BE2C (cell line): ENCODE results near the gene CDH23.

Experiments used
- DNase-seq: peaks from one replicate; pipeline ENCODE4 v3.0.0-alpha.2; 2020
- H3K27me3 ChIP-seq: fragments of 250-450 bp; sonication (Bioruptor Pico); 2 replicates; pipeline ENCODE4 v1.5.1; 2020; ENCODE audit warnings: mild to moderate bottlenecking
- H3K36me3 ChIP-seq: fragments of 250-450 bp; sonication (Bioruptor Pico); 2 replicates; pipeline ENCODE4 v1.5.1; 2020; ENCODE audit warnings: mild to moderate bottlenecking
- H3K4me1 ChIP-seq: fragments of 250-450 bp; sonication (Bioruptor Pico); 2 replicates; pipeline ENCODE4 v1.5.1; 2020
- H3K4me3 ChIP-seq: 2 replicates; pipeline ENCODE4 v1.5.1; 2011; ENCODE audit warnings: low read depth, low read length
- H3K9me3 ChIP-seq: fragments of 250-450 bp; sonication (Bioruptor Pico); 2 replicates; pipeline ENCODE4 v1.5.1; 2020
- CTCF ChIP-seq: IDR thresholded peaks from 2 replicates; pipeline ENCODE4 v1.5.1; 2012; ENCODE audit warnings: mild to moderate bottlenecking, low read depth, low read length

The CDH23 gene

GRCh38 chr10:71582019-71582418 lies 185.3 kb downstream of the CDH23 start:
- H3K4me3 ChIP-seq = no peak overlapping the region
- no peaks in the 10 kb centered on the region for H3K36me3 ChIP-seq
- H3K4me1 ChIP-seq = peaks cover 15% of the 10 kb centered on the region
- no peaks in the 10 kb centered on the region for H3K9me3 ChIP-seq
- TF ChIP-seq CTCF = no peak
- no peak for DNase-seq
- no peaks in the 10 kb centered on the region for H3K27me3 ChIP-seq

- H3K4me3 ChIP-seq = no peak overlapping the region
- no peak for TF ChIP-seq CTCF
- DNase-seq = no peak
- peaks cover 15% of the 10 kb centered on the region for H3K4me1 ChIP-seq
- H3K27me3 ChIP-seq = no peaks in the 10 kb centered on the region
- H3K36me3 ChIP-seq = no peaks in the 10 kb centered on the region
- no peaks in the 10 kb centered on the region for H3K9me3 ChIP-seq
Observed at GRCh38 chr10:71582506-71583475, 186.1 kb downstream of the CDH23 start.

GRCh38 chr10:71584461-71584860 lies 187.7 kb downstream of the CDH23 start:
- Histone ChIP-seq H3K4me3 (no peak overlapping the region), H3K4me1 (peaks cover 15% of the 10 kb centered on the region), H3K9me3 (no peaks in the 10 kb centered on the region), H3K27me3 (no peaks in the 10 kb centered on the region), H3K36me3 (no peaks in the 10 kb centered on the region)
- DNase-seq = no peak
- no peak for TF ChIP-seq CTCF

- H3K27me3 ChIP-seq = no peaks in the 10 kb centered on the region
- TF ChIP-seq CTCF = no peak
- peaks cover 15% of the 10 kb centered on the region for H3K4me1 ChIP-seq
Observed at GRCh38 chr10:71584902-71585563, 188.3 kb downstream of the CDH23 start.

GRCh38 chr10:71585564-71586290 lies 189.0 kb downstream of the CDH23 start:
- Histone ChIP-seq H3K4me1 (peaks cover 15% of the 10 kb centered on the region), H3K4me3 (no peak overlapping the region), H3K36me3 (no peaks in the 10 kb centered on the region), H3K9me3 (no peaks in the 10 kb centered on the region), H3K27me3 (no peaks in the 10 kb centered on the region)
- no peak for TF ChIP-seq CTCF
- DNase-seq = no peak

More at GRCh38 chr10:71584902-71585563, 188.3 kb downstream of the CDH23 start:
- no peaks in the 10 kb centered on the region for H3K36me3 ChIP-seq
- no peaks in the 10 kb centered on the region for H3K9me3 ChIP-seq
- H3K4me3 ChIP-seq = no peak overlapping the region
- DNase-seq = no peak
